Measurements from ENCODE around the gene UGP2. TPM values are rescaled to one million over a fixed set of nuclear protein-coding genes. Genes with fewer than 3 reads are reported as not detected.

UGP2 gene
- total RNA-seq, 1 experiment from 2014 or later = 324 TPM

DNA sequence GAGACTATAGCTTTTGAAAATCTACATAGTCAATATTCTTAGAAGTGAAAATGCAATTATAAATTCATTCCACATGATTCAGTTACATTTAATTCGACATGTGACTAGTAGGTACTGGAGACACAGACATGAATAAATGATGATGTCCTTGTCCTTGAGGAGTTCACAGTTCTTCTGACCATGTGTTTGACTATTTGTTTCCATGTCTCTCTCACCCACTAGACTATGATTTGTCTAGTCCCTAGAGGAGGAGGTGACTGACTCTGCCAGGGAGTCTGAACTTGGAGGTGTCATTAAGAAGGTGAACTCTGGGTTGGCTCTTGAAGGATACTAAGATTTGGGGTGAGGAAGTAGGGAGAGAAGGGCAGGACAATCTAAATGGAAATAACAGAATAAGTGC, 20.7 kb upstream of the UGP2 start:
- H3K27me3 ChIP-seq (ENCODE audit: control insufficient read depth, insufficient read depth, low read length) = no peaks in the 10 kb centered on the region
- H3K4me3 ChIP-seq (ENCODE audit: insufficient read depth, low read depth, low read length) = no peak overlapping the region
- no peaks in the 10 kb centered on the region for H3K36me3 ChIP-seq (replicated peaks; ENCODE audit: control insufficient read depth, insufficient read depth, low read length)
- DNase-seq = no peak

DNA sequence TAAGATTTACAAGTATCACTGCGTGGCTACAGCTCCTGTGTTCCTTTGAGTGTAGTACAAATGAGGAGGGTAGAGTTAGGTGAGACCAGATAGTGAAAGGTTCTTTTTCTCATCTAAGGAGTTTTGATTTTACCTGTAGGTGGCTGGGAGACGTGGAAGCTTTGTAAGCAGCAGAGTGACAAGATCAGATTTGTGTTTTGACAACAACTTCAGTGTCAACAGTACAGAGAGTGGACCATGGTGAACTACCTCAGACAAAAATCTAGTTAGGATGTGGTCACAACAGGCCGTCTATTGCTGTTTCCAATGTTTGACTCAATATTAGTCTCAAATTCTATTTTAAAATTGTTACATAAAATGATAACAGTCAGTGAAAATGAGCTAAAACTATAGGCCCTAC, 20.3 kb upstream of the UGP2 start:
- Histone ChIP-seq H3K36me3 (replicated peaks; ENCODE audit: control insufficient read depth, insufficient read depth, low read length) (no peaks in the 10 kb centered on the region), H3K4me3 (ENCODE audit: insufficient read depth, low read depth, low read length) (no peak overlapping the region), H3K27me3 (ENCODE audit: control insufficient read depth, insufficient read depth, low read length) (no peaks in the 10 kb centered on the region)
- DNase-seq = no peak

DNA sequence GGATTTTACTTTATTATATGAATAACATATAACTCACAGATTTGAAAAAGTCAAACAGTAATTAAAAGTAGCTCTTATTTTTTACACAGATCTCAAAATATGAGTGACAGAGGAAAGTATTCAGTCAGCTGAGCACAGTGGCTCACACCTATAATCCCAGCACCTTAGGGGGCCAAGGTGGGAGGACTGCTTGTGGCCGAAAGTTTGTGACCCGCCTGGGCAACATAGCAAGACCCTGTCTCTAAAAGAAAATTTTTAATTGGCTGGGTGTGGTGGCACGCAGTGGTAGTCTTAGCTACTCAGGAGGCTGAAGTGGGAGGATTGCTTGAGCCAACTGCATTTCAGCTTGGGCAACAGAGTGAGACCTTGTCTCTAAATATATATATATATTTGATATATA, 19.2 kb upstream of the UGP2 start:
- H3K36me3 ChIP-seq (replicated peaks; ENCODE audit: control insufficient read depth, insufficient read depth, low read length) = no peaks in the 10 kb centered on the region

DNA sequence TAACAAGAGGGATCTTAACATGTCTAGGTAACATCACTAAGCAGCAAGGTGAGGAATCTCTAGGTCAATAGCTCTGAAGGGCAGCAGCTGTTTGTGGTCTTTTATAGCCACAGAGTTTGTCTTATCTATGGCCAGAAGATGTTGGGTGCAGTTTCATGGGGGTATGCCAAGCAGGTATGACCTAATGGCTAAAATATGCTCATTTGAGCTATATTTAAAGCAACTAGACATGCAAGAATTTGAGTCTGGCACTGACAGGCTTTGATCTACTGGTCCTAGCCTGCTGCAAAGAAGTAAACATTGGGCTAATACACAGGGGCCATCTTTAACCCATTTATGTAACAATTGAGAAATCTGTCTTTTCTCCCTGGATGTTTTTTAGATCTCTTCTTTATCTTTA, 13.9 kb upstream of the UGP2 start:
- H3K36me3 ChIP-seq (replicated peaks; ENCODE audit: control insufficient read depth, insufficient read depth, low read length) = no peaks in the 10 kb centered on the region
- no peaks in the 10 kb centered on the region for H3K27me3 ChIP-seq (ENCODE audit: control insufficient read depth, insufficient read depth, low read length)
- no peak overlapping the region for H3K4me3 ChIP-seq (ENCODE audit: insufficient read depth, low read depth, low read length)
- no peak for DNase-seq

More for the DNA sequence above, 19.2 kb upstream of the UGP2 start:
- Histone ChIP-seq H3K4me3 (ENCODE audit: insufficient read depth, low read depth, low read length) (no peak overlapping the region), H3K27me3 (ENCODE audit: control insufficient read depth, insufficient read depth, low read length) (no peaks in the 10 kb centered on the region)
- no peak for DNase-seq

DNA sequence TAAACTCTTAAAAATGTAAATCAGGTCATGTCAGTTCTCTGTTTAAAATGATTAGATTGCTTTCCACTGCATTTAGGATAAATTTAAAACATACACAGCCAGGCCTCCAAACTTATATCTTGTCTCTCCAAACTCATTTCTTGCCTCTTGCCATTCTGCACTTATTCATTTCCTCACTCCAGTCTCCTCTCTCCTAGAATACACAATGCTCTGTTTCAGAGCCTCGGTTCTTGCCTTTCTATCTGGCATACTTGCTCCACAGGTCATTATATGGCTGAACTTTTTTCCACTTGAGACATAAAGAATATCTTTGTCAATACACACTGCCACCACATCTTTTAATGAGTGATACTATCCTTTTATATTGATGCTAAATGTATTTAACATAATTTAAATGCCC, 10.5 kb upstream of the UGP2 start:
- no peaks in the 10 kb centered on the region for H3K36me3 ChIP-seq (replicated peaks; ENCODE audit: control insufficient read depth, insufficient read depth, low read length)
- DNase-seq = no peak

DNA sequence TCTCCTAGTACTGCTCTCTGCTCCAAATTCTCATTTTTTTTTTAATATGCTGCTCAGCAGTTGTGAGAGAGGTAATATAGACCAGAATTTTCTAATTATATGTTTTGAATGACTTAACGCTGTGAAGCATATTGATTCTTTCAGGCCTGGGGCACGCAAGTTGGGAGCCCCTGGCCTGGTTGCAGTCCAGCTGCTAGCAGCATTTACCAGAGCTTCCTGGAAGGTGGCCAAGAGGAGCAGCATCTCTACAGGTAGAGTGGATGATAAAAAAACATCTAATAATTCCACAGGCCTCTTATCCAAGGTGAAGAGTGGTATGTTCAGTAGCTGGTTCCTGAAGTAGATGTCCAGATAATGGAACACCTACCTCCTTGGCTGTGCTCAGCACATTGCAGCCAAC, 7.3 kb upstream of the UGP2 start:
- Histone ChIP-seq H3K4me3 (ENCODE audit: insufficient read depth, low read depth, low read length) (no peak overlapping the region), H3K27me3 (ENCODE audit: control insufficient read depth, insufficient read depth, low read length) (no peaks in the 10 kb centered on the region), H3K36me3 (replicated peaks; ENCODE audit: control insufficient read depth, insufficient read depth, low read length) (no peaks in the 10 kb centered on the region)
- no peak for DNase-seq

More for the DNA sequence above, 10.5 kb upstream of the UGP2 start:
- Histone ChIP-seq H3K4me3 (ENCODE audit: insufficient read depth, low read depth, low read length) (no peak overlapping the region), H3K27me3 (ENCODE audit: control insufficient read depth, insufficient read depth, low read length) (no peaks in the 10 kb centered on the region)

DNA sequence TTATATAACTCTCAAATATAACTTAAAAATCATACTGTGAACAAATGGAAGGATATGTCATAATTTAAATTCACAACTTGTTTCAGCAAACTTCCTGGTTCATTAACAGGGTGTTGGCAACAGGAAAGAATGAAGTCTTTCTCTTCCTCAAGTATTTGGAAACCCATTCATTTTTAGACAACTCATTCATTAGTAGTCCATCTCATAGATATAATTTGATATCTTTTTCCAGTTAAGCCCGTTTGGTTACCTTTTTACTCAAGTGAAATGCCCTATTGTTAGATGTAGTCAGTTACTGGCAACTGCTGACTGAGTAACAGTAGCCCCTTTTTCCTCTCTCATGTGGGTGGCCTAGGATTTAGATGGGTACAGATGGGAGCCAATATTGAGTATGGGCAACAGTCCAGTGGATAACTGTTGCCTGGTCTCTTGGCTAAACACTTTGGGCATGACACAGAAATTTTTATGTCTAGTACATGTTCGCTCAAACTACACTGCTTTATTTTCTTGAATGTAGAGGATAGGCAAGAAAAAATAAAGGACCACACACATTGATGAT, 4.6 kb upstream of the UGP2 start:
- no peaks in the 10 kb centered on the region for H3K36me3 ChIP-seq (replicated peaks; ENCODE audit: control insufficient read depth, insufficient read depth, low read length)
- no peak overlapping the region for H3K4me3 ChIP-seq (ENCODE audit: insufficient read depth, low read depth, low read length)
- no peak for DNase-seq
- no peaks in the 10 kb centered on the region for H3K27me3 ChIP-seq (ENCODE audit: control insufficient read depth, insufficient read depth, low read length)

DNA sequence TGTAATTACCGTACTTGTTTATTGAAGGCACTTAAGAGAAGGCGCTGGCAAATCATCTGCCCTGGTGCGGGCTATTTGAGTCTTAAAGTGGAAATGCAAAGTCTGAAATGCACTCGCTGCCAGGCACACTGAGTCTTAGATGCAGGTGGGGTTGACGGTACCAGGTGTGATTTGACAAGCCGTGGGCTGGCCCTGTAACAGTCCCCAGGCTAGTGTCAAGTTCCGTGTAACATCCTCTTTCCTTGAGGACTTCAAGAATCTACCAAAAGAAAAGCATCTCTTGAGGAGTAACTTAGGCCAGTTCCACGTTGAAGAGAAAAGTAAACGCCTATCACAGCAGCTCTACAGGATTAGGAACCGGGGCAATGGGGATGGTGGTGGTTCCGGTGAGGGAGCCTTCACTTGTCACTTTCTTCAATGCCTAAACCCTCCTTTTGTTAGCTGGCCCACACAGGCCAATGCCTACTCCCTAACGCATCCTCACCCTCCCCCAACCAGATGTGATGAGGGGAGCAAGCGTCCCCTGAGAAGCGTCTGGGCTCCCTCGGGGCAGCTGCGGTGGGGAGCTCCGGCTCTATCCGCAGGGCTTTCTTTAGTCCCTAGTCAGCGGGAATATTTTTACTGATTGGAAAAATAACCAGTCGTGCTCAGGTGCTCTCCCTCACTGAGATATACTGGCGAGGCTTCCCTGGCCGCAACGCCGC, 1.5 kb upstream of the UGP2 start:
- Histone ChIP-seq H3K36me3 (replicated peaks; ENCODE audit: control insufficient read depth, insufficient read depth, low read length) (no peaks in the 10 kb centered on the region), H3K4me3 (ENCODE audit: insufficient read depth, low read depth, low read length) (peak overlapping the region; percentile 88), H3K27me3 (ENCODE audit: control insufficient read depth, insufficient read depth, low read length) (no peaks in the 10 kb centered on the region)
- peak; percentile 74 for DNase-seq

DNA sequence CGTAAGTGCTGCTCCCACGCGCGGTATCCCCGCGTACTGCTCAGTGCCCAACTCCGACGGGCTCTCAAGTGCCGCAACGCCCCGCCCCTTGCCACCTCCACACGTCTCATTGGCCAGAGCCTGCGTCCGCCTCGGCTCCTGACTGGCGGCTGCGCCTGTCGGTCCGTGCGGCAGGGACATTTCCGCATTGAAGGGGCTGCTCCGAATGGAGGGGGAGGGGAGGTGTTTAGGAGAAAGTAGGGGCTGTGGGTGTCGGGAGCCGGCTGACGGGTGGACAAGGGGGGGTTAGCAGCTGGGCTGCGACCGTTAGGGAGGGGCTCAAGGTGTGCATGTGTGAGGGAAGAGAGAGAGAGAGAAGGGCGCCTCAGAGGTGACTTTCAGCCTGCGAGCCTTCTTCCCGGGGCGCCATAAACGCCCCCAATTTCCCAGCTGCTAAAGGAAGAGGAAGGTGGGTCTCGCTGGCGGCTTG, 877 bp upstream of the UGP2 start:
- peak; percentile 95 for DNase-seq
- Histone ChIP-seq H3K36me3 (replicated peaks; ENCODE audit: control insufficient read depth, insufficient read depth, low read length) (no peaks in the 10 kb centered on the region), H3K27me3 (ENCODE audit: control insufficient read depth, insufficient read depth, low read length) (no peaks in the 10 kb centered on the region), H3K4me3 (ENCODE audit: insufficient read depth, low read depth, low read length) (peak overlapping the region; percentile 88)

DNA sequence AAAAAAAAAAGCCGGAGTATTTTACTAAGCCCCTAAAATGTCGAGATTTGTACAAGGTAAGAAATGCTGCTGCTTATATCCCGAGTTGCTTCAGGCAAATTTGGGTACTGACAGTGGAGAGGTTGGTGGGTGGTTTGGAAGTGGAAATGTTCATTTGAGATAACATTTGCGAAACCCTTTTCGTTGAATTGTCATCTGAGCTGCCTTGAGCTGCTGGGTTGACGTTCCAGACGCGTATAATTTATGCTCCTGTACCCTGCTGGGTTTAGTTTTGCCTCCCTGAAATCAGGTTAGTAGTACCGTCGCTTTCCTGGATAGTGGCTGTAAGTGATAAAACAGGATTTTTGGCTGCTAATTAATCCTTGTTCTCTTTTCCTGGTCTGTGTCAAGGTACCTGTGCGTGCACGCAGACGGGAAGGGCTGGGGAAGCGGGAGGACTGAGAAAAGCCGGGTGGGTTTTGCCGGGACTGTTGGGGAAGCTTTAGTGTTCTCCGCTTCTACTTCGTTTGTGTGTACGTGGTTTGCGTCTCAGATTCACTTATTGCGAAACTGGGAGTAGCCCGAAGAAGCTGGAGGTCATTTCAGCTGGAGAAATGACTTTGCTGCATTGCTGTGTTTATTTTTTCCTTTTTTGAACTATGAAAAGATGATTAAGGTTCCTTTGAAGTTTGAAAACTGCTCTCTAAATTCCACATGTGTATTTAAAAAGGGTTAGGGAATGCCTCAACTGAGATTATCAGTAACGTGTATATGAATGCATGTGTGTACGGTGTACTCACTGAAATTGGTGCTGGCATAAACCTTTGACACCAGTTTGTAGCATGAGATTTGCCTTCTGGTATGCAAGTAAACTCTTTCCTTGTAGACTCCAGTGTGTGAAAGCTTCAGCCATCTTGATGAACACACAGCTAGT, 709 bp downstream of the UGP2 start:
- DNase-seq = no peak
- H3K36me3 ChIP-seq (replicated peaks; ENCODE audit: control insufficient read depth, insufficient read depth, low read length) = no peaks in the 10 kb centered on the region
- peak overlapping the region; percentile 88 for H3K4me3 ChIP-seq (ENCODE audit: insufficient read depth, low read depth, low read length)

DNA sequence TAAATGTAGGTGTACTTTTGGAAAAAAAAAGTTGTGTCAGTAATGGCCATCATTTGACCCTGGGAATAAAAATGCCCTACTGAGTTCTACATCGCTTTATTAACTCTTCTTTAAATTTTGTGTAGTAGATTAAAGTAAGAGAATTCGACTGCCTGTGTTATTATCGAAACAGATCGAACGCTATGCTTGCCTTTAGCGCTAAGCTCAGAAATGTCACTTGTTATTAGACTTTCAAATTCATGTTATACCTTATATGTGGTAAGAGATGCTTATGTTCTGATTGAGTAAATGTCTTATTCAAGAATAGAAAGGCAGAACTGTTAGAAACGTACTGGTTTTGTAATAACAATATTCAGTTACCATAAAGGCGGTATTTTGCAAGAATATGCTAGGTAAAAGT, 1.4 kb downstream of the UGP2 start:
- DNase-seq = no peak
- Histone ChIP-seq H3K27me3 (ENCODE audit: control insufficient read depth, insufficient read depth, low read length) (no peaks in the 10 kb centered on the region), H3K36me3 (replicated peaks; ENCODE audit: control insufficient read depth, insufficient read depth, low read length) (no peaks in the 10 kb centered on the region), H3K4me3 (ENCODE audit: insufficient read depth, low read depth, low read length) (peak overlapping the region; percentile 88)

More for the DNA sequence above, 709 bp downstream of the UGP2 start:
- no peaks in the 10 kb centered on the region for H3K27me3 ChIP-seq (ENCODE audit: control insufficient read depth, insufficient read depth, low read length)

DNA sequence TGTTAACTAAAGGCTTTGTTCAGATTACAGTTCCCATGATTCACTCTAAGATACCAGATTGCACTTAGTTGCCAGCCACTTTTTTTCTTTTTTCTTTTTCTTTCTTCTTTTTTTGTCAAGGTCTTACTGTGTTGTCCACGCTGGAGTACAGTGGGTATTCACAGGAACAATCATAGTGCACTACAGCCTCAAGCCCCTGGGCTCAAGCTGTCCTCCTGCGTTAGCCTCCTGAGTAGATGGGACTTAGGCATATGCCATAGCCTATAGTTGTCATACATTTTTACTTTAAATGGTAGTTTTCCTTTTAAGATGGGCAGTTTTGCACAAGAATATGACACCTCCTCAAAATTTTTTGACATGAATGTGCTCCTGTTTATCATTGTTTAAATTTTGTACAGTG, 2.1 kb downstream of the UGP2 start:
- DNase-seq = no peak
- peak overlapping the region; percentile 88 for H3K4me3 ChIP-seq (ENCODE audit: insufficient read depth, low read depth, low read length)
- no peaks in the 10 kb centered on the region for H3K36me3 ChIP-seq (replicated peaks; ENCODE audit: control insufficient read depth, insufficient read depth, low read length)
- no peaks in the 10 kb centered on the region for H3K27me3 ChIP-seq (ENCODE audit: control insufficient read depth, insufficient read depth, low read length)

DNA sequence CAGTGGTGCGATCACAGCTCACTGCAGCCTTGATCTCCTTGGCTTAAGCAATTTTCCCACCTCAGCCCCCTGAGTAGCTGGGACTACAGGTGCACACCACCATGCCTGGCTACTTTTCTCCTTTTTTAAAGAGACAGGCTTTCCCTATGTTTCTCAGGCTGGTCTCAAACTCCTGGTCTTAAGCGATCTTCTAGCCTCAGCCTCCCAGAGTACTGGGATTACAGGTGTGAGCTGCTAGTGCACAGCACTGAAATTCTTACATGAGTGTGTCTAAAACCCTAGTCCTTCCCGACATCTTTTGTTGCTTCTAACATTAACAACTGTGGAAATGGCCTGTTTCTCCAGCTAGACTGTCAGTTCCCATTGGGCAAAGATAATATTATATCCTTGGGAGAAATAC, 2.9 kb downstream of the UGP2 start:
- Histone ChIP-seq H3K27me3 (ENCODE audit: control insufficient read depth, insufficient read depth, low read length) (no peaks in the 10 kb centered on the region), H3K36me3 (replicated peaks; ENCODE audit: control insufficient read depth, insufficient read depth, low read length) (no peaks in the 10 kb centered on the region), H3K4me3 (ENCODE audit: insufficient read depth, low read depth, low read length) (peak overlapping the region; percentile 88)
- DNase-seq = no peak

DNA sequence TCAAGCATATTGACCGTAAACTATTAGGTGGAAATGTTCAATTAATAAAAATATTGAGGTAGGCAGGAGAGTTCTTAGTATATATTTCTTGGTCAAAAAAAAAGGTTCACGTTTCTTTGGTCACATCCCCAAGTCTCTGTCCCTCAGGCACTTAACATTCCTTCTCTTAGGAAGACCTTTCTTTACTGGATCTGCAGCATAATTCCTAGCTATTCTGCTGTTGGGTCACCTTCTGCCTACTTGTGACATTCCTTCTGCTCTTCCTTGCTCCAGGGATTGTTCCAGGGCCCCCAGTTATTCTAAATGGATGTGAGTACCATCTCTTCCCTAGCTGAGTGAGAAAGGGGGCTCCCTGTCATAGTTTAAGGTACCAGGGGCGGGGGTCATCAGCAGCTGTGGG, 4.2 kb downstream of the UGP2 start:
- H3K4me3 ChIP-seq (ENCODE audit: insufficient read depth, low read depth, low read length) = peak overlapping the region; percentile 88
- no peaks in the 10 kb centered on the region for H3K36me3 ChIP-seq (replicated peaks; ENCODE audit: control insufficient read depth, insufficient read depth, low read length)
- no peaks in the 10 kb centered on the region for H3K27me3 ChIP-seq (ENCODE audit: control insufficient read depth, insufficient read depth, low read length)
- no peak for DNase-seq

DNA sequence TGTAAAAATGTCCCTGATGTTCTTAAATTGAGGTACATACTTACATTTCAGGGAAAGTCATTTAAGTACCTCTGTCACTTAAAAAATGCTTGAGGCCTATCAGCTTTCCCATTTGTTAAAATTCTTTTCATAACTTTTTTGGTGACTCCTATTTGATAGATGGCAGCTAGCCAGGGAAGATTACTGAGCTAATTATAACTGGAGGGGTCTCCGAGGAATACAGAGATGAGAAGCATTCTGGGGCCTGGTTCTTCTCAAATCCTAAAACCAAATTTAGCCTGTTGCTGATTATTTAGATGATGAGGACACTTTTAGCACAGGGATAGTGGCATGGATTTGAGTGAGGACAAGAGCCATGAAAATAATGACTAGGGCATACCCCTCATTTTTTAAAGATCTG, 4.8 kb downstream of the UGP2 start:
- no peak overlapping the region for H3K4me3 ChIP-seq (ENCODE audit: insufficient read depth, low read depth, low read length)
- DNase-seq = no peak
- no peaks in the 10 kb centered on the region for H3K27me3 ChIP-seq (ENCODE audit: control insufficient read depth, insufficient read depth, low read length)
- H3K36me3 ChIP-seq (replicated peaks; ENCODE audit: control insufficient read depth, insufficient read depth, low read length) = no peaks in the 10 kb centered on the region
